SU-DHL-6 (cell line): ENCODE results near the gene FBXL4.

Experiments
- H2AFZ ChIP-seq: fragments of 200-600 bp; sonication (generic); 2 replicates; pipeline ENCODE4 v1.6.1; 2014; ENCODE audit warnings: low read depth, mild to moderate bottlenecking, moderate library complexity, mixed read lengths, antibody characterized with exemption, low read length; ENCODE audit not compliant: severe bottlenecking
- H3F3A ChIP-seq: fragments of 200-600 bp; shearing (Covaris generic); 2 replicates; pipeline ENCODE4 v1.6.0; 2016; ENCODE audit warnings: antibody characterized with exemption, mild to moderate bottlenecking; ENCODE audit not compliant: insufficient read depth
- H3K27ac ChIP-seq: fragments of 200-600 bp; sonication (generic); 2 replicates; pipeline ENCODE4 v1.5.1; 2016; ENCODE audit warnings: low read depth, mild to moderate bottlenecking, low read length, moderate library complexity, mixed read lengths
- H3K27me3 ChIP-seq: fragments of 200-600 bp; sonication (generic), shearing (Covaris generic); 2 replicates; pipeline ENCODE4 v1.6.0; 2014; ENCODE audit warnings: mild to moderate bottlenecking, low read length
- H3K36me3 ChIP-seq: fragments of 200-600 bp; sonication (generic); 2 replicates; pipeline ENCODE4 v1.6.1; 2014; ENCODE audit warnings: mild to moderate bottlenecking, low read length, mixed read lengths
- H3K4me2 ChIP-seq: fragments of 300-600, 200-600 bp; shearing (Covaris generic), sonication (generic); 2 replicates; pipeline ENCODE4 v1.6.0; 2014; ENCODE audit warnings: low read length, low read depth, mild to moderate bottlenecking; ENCODE audit not compliant: poor library complexity, severe bottlenecking
- H3K4me3 ChIP-seq: fragments of 200-600 bp; sonication (generic); 2 replicates; pipeline ENCODE4 v1.5.1; 2014; ENCODE audit warnings: antibody characterized with exemption, low read length, mild to moderate bottlenecking, mixed read lengths; ENCODE audit not compliant: insufficient read depth, poor library complexity, severe bottlenecking
- H3K79me2 ChIP-seq: fragments of 200-600 bp; sonication (generic); 2 replicates; pipeline ENCODE4 v1.6.1; 2014; ENCODE audit warnings: mild to moderate bottlenecking, low read length, moderate library complexity; ENCODE audit not compliant: insufficient read depth
- H3K9ac ChIP-seq: fragments of 200-600 bp; sonication (generic); 2 replicates; pipeline ENCODE4 v1.7.0; 2014; ENCODE audit warnings: mild to moderate bottlenecking, low read length
- H3K9me2 ChIP-seq: fragments of 200-600 bp; sonication (generic); replicated peaks from 2 replicates; pipeline ENCODE4 v1.6.1; 2014; ENCODE audit warnings: low read length; ENCODE audit not compliant: insufficient read depth
- H3K9me3 ChIP-seq: fragments of 200-600 bp; sonication (generic); 2 replicates; pipeline ENCODE4 v1.6.1; 2014; ENCODE audit warnings: low read length, mixed read lengths; ENCODE audit not compliant: insufficient read depth
- H4K20me1 ChIP-seq: fragments of 200-600 bp; sonication (generic); 2 replicates; pipeline ENCODE4 v1.6.1; 2014; ENCODE audit warnings: low read depth, mild to moderate bottlenecking, antibody characterized with exemption, low read length, moderate library complexity, mixed read lengths
- CTCF ChIP-seq: fragments of 200-600 bp; sonication (generic); IDR thresholded peaks from one replicate; pipeline ENCODE4 v1.5.1; 2017; ENCODE audit warnings: antibody characterized with exemption, mild to moderate bottlenecking, low read length, moderate library complexity; ENCODE audit not compliant: insufficient read depth, poor library complexity, severe bottlenecking
- EZH2phosphoT487 ChIP-seq: fragments of 200-600 bp; sonication (generic), shearing (Covaris generic); conservative IDR thresholded peaks from 2 replicates; pipeline ENCODE4 v1.6.1; 2018; ENCODE audit warnings: mild to moderate bottlenecking, antibody characterized with exemption, low read length, moderate library complexity, mixed read lengths

FBXL4 gene

GRCh38 chr6:98864497-98864896 is 83.2 kb downstream of the FBXL4 start:
- Histone ChIP-seq H3K9me2 (no peaks in the 10 kb centered on the region), H3F3A (no peaks in the 10 kb centered on the region), H3K4me3 (no peak overlapping the region), H2AFZ (no peak overlapping the region), H3K36me3 (no peaks in the 10 kb centered on the region; the same call in 1 of the 2 replicates), H3K9me3 (no peaks in the 10 kb centered on the region), H4K20me1 (no peaks in the 10 kb centered on the region), H3K27ac (no peak overlapping the region), H3K9ac (no peak overlapping the region), H3K79me2 (no peaks in the 10 kb centered on the region), H3K27me3 (no peaks in the 10 kb centered on the region), H3K4me2 (no peak overlapping the region)
- no peak for TF ChIP-seq CTCF
- no peak for TF ChIP-seq EZH2phosphoT487

GRCh38 chr6:98848539-98849242 is 99.1 kb downstream of the FBXL4 start:
- no peak overlapping the region for H3K4me3 ChIP-seq
- no peaks in the 10 kb centered on the region for H3K27me3 ChIP-seq
- TF ChIP-seq CTCF (no peak), EZH2phosphoT487 (no peak)
- H3K4me2 ChIP-seq, result no peak overlapping the region
- no peak overlapping the region for H3K27ac ChIP-seq
- no peaks in the 10 kb centered on the region for H4K20me1 ChIP-seq
- H3F3A ChIP-seq, result no peaks in the 10 kb centered on the region
- no peaks in the 10 kb centered on the region for H3K36me3 ChIP-seq
- no peaks in the 10 kb centered on the region for H3K9me2 ChIP-seq
- no peak overlapping the region for H3K9ac ChIP-seq
- no peak overlapping the region for H2AFZ ChIP-seq
- no peaks in the 10 kb centered on the region for H3K9me3 ChIP-seq
- H3K79me2 ChIP-seq, result no peaks in the 10 kb centered on the region

- H3K36me3 ChIP-seq, result no peaks in the 10 kb centered on the region
- TF ChIP-seq EZH2phosphoT487 (no peak), CTCF (no peak)
- no peak overlapping the region for H2AFZ ChIP-seq
- no peaks in the 10 kb centered on the region for H3K9me3 ChIP-seq
- H3K27ac ChIP-seq, result no peak overlapping the region
- H3K9me2 ChIP-seq, result no peaks in the 10 kb centered on the region
- H4K20me1 ChIP-seq, result no peaks in the 10 kb centered on the region
- H3K79me2 ChIP-seq, result no peaks in the 10 kb centered on the region
- no peak overlapping the region for H3K4me3 ChIP-seq
- no peak overlapping the region for H3K4me2 ChIP-seq
- no peaks in the 10 kb centered on the region for H3K27me3 ChIP-seq
- H3F3A ChIP-seq, result no peaks in the 10 kb centered on the region
- H3K9ac ChIP-seq, result no peak overlapping the region
These were observed 99.8 kb downstream of the FBXL4 start for GRCh38 chr6:98847779-98848538.
